C1 segment of cervical spinal cord (tissue), 14 donors: ENCODE data around the gene RAMACL.

ENCODE experiments used
- DNase-seq, 14 donors: peaks; one replicate each; lab custom pipeline; 2025; lab: John Stamatoyannopoulos, UW

The RAMACL gene

DNA sequence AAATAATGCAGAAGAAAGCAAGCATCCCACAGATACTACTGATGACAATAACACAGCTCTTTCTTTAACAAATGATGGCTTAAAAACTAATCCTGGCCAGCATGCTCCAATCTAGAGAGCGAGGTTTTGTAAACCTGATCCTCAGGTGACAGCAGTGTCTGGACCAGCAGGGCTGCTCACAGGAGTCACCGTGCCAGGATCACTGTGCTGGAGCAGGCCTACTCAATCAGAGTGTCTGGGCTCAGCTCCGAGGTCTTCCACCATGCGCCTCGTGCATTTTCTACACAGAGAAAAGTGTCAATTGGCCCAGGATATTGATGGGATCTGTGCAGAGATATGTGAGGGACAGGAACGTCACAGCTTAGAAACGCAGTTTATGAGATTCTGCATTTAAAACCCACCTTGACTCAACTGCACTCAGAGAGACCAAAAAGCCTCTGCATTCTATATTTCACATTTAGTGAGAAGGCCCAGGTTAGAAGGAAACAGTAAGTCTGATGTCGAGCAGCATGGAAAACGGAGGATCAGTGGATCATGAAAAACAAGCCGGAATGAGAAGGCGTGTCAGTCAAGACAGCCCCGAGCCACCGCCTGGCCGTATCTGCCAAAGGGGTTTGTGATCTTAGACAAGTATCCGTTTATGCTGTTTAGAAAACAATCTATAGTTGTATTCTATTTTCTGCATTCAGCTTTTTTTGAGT is 7.8 kb downstream of the RAMACL start:
- DNase-seq, result peak in 1 of 14 donors; percentile 87

DNA sequence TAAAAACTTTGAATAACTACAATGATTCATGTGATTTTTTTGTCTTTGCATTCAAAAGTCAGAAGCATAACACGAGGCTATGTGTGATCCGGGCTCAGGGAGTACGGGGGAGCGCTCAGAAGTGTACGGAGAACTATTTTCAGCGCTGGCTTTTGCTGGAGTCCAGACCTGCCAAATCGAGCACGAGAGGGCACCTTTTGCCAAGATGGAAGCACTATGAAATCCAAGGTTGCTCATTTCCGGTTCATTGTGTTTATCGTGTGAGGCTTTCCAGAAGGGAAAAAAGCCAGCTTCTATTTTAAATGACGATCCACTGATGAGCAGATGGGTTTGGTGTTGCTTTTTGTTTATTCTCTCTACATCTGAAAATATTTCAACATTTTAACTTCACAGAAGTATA is 11.3 kb downstream of the RAMACL start:
- DNase-seq, result peak in 1 of 14 donors; percentile 93

- DNase-seq, result no peak
Observed at GRCh38 chr6:166573511-166574216, 12.8 kb downstream of the RAMACL start.

DNA sequence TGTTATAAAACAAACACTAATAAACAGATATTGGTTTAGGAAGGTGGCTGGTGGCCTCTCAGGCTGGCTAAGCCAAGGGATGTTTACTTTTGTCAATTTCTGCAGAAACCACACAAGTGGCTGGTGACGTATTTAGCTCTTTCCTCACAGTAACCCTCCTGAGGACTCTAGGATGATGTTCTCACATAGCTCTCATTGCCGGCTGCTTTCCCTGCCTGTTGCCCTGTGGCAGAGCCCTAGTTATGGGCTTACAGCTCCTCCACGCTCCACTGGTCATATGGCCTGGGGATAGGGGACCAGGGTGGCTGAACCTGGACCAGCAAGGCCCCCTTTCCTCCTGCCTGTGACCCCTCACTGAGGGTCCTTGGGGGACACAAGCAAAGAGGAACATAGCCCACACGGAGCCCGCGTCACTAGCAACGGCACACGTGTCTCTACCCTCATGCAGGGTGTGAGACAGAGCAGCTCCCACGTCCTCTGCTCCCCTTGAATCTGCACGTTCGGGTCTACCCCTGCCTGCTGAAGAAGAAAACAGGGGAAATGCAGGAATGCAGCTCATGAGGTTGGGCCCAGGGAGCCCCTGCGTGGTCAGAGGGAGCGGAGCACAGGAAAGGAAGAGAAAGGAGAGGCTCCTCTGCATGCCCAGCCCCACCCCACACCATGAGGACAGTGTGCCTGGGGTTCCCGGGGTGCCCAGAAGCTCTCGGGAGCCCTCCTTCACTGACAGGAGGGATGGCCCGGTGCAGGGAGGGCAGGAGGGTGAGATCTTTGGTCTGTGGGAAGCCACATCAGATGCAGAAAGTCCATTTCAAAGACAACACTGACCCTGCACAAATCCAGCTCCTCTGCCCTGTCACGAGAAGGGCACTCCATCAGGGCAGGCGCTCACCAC is 13.9 kb downstream of the RAMACL start:
- no peak for DNase-seq

DNA sequence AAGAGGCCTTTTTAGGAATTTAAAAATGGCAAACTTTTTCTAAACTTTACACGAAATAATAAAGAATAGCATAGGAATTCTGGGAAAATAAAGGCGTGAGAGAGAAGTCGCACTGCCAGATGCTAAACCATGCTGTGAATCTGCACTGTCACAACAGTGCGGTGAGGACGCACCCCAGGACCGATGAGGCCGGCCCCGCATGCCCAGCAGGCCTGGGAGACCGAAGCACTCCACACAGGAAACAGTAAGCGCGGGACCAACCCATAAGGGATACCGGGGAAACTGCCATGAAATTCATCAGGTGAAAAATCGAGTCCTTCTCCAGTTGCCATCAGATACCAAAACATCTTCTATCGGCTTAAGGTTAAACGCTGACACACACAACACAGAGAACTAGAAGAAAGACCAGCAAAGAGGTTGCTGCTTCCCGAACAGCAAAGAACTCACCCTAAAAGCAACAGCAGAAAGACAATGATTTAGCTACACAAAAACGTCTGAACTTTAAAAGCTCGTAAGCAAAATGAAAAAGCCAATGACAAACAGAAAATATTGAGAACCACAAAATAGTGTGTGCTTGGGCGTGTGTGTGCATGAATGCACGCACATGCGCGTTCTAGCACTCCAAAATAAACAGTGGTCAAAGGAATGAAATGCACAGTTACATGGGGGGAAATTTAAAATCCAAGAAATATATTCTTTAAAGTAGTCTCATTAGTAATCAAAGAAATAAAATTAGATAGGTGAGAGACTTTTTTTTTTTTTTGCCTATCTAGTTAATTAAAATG is 15.4 kb downstream of the RAMACL start:
- DNase-seq, result no peak

- DNase-seq, result no peak
Observed at GRCh38 chr6:166569206-166569605, 17.3 kb downstream of the RAMACL start.

DNA sequence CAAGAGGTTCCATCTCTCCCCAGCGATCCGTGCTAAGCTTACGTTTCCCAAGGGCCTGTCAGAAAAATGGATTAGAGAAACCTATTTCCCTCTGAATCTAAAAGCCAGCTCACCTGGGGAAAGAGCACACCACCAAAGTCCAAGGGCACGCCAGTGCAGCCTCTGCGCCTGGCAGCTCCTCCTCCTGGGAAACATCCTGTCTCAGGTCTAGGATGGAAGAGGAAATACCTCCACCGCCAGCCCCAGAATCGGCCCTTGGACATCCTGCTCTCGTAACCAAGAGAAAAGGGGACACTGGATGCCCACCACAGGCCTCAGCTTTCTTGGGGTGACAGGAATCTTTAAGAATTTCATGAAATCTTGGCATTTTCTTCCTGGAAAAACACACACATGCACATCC is 18.7 kb downstream of the RAMACL start:
- no peak for DNase-seq

GRCh38 chr6:166567107-166567506 is 19.4 kb downstream of the RAMACL start:
- no peak for DNase-seq

GRCh38 chr6:166566026-166567011 is 20.2 kb downstream of the RAMACL start:
- no peak for DNase-seq

GRCh38 chr6:166565084-166565967 is 21.2 kb downstream of the RAMACL start:
- DNase-seq, result no peak

- DNase-seq, result peak in 1 of 14 donors; percentile 42
Observed at GRCh38 chr6:166563805-166564204, 22.7 kb downstream of the RAMACL start.

DNA sequence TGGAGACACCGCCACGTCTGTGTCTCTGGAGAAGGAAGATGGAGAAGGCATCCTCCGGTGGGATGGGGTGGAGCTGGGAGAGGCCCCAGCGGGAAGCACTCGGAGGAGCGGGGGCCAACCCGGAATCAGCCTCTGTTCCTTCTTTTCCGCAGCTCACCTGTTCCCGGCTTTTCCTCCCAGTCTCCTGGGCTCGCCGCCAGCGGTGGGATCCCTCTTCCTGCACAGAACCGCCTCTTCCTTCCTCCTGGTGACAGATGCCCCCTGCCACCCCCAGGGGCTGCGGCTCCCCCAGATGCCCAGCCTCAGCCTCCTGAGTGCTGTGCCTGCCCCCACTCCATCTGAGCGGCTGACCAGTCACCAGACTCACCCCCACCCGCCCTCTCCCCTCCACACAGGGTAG is 23.3 kb downstream of the RAMACL start:
- no peak for DNase-seq

DNA sequence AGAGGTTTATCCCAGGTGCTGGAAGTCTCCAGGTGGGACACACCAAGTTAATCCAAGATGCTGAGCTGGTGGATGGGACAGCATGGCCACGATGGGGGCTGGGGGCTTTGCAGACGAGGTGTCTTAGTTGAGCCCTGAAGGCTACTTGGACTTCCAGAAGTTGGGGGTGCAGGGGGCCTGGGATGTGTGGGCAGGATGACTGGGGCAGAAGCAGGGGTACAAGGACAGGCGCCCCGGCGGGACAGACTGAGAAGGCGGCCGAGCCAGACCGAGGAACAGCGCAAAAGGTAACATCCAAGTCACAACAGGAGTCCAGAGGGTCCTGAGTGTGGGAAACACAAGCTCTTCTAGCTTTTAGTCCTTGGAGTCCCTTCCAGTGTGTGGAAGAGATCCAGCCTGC is 23.8 kb downstream of the RAMACL start:
- no peak for DNase-seq

GRCh38 chr6:166561771-166562359 is 24.6 kb downstream of the RAMACL start:
- peak in 1 of 14 donors; percentile 42 for DNase-seq

DNA sequence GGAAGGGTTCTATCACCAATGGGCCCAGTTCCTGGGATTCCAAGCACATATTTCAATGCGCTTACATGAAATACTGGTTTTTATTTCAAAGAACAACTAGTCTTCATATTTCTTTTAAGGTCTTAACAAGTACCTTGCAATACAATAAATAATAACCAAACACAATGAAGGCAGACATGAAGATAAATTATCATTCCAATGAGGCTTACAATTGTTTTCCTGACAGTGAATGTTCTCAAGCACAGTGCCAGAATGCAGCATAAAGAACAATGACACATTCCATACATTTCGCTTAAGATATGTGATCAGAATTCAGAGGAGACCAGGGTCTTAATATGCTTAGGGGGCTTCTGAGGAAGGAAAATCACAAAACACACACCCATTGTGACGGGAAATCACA is 26.3 kb downstream of the RAMACL start:
- DNase-seq, result no peak

DNA sequence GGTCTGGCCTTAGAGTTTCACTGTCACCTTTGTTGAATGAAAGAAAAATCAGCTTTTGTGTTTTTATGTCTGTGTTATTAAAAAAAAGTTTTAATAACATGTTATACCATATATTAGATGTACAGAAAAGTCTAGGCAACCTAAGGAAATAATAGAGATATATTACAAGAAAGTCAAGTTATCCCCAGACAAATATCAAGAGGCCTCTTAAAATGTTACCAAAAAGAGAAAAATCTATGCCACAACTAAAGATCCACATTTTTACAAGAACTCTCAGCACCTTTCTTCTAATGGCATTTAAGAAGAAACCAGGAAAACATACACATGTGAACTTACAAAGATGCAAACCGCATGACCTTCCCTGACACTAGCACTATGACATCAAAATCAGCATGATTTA is 26.8 kb downstream of the RAMACL start:
- no peak for DNase-seq

- no peak for DNase-seq
Observed at GRCh38 chr6:166559211-166559610, 27.3 kb downstream of the RAMACL start.

- no peak for DNase-seq
Observed at GRCh38 chr6:166558156-166559005, 28.1 kb downstream of the RAMACL start.
